Neural cell (in vitro differentiated cells): ENCODE data around the gene CLIP3. TPM values are rescaled to one million over a fixed set of nuclear protein-coding genes. Genes with fewer than 3 reads are reported as not detected.
A peak's percentile ranks its signal among the peaks of the same experiment; 100 is the strongest.

Source experiments
- H2AFZ ChIP-seq: fragments of 200-600, 300-800 bp; sonication (generic), shearing (Covaris generic); 2 replicates; pipeline ENCODE4 v1.6.0; 2014; ENCODE audit warnings: low read depth, mild to moderate bottlenecking, antibody characterized with exemption, low read length, moderate library complexity
- H3F3A ChIP-seq: fragments of 200-600 bp; shearing (Covaris generic); 2 replicates; pipeline ENCODE4 v1.6.1; 2016; ENCODE audit warnings: mild to moderate bottlenecking, moderate library complexity, mixed read lengths, antibody characterized with exemption, low read length; ENCODE audit not compliant: insufficient read depth, poor library complexity, severe bottlenecking
- H3K27ac ChIP-seq: fragments of 200-600, 300-800 bp; sonication (generic), shearing (Covaris generic); 2 replicates; pipeline ENCODE4 v1.5.1; 2014; ENCODE audit warnings: mild to moderate bottlenecking, low read length, moderate library complexity
- H3K27me3 ChIP-seq: fragments of 300-800, 200-600 bp; sonication (generic), shearing (Covaris generic); 2 replicates; pipeline ENCODE4 v1.6.0; 2014; ENCODE audit warnings: mild to moderate bottlenecking, low read depth, low read length, moderate library complexity; ENCODE audit not compliant: insufficient read depth
- H3K36me3 ChIP-seq: fragments of 300-800, 200-600 bp; sonication (generic), shearing (Covaris generic); 2 replicates; pipeline ENCODE4 v1.5.1; 2014; ENCODE audit warnings: mild to moderate bottlenecking, antibody characterized with exemption, low read length, moderate library complexity; ENCODE audit not compliant: insufficient read depth
- H3K4me2 ChIP-seq: fragments of 300-800, 200-600 bp; sonication (generic), shearing (Covaris generic); 2 replicates; pipeline ENCODE4 v1.6.0; 2014; ENCODE audit warnings: mild to moderate bottlenecking, low read length
- H3K4me3 ChIP-seq: fragments of 300-800, 200-600 bp; sonication (generic), shearing (Covaris generic); 2 replicates; pipeline ENCODE4 v1.5.1; 2014; ENCODE audit warnings: mild to moderate bottlenecking, low read length, moderate library complexity
- H3K79me2 ChIP-seq: fragments of 200-600 bp; shearing (Covaris generic); replicated peaks from 2 replicates; pipeline ENCODE4 v1.6.0; 2014; ENCODE audit warnings: mild to moderate bottlenecking, low read length, moderate library complexity; ENCODE audit not compliant: insufficient read depth
- H3K9ac ChIP-seq: fragments of 300-800, 200-600 bp; sonication (generic), shearing (Covaris generic); 2 replicates; pipeline ENCODE4 v1.6.1; 2016; ENCODE audit warnings: mild to moderate bottlenecking, low read length, mixed read lengths
- H3K9me2 ChIP-seq: fragments of 200-600 bp; shearing (Covaris generic); 2 replicates; pipeline ENCODE4 v1.6.1; 2016; ENCODE audit warnings: mild to moderate bottlenecking, low read length, mixed read lengths; ENCODE audit not compliant: insufficient read depth
- H3K9me3 ChIP-seq: fragments of 200-600, 300-800 bp; sonication (generic), shearing (Covaris generic); 2 replicates; pipeline ENCODE4 v1.6.1; 2016; ENCODE audit warnings: mild to moderate bottlenecking, mixed run types, low read length, moderate library complexity, mixed read lengths
- H4K20me1 ChIP-seq: fragments of 200-600 bp; shearing (Covaris generic); 2 replicates; pipeline ENCODE4 v1.6.1; 2016; ENCODE audit warnings: mild to moderate bottlenecking, mixed run types; ENCODE audit not compliant: insufficient read depth
- CTCF ChIP-seq: fragments of 450-650 bp; IDR thresholded peaks from 2 replicates; pipeline ENCODE4 v1.5.1; 2014; ENCODE audit warnings: antibody characterized with exemption, mild to moderate bottlenecking, moderate library complexity; ENCODE audit not compliant: poor library complexity, severe bottlenecking
- EP300 ChIP-seq: fragments of 450-650 bp; conservative IDR thresholded peaks from 2 replicates; pipeline ENCODE4 v1.6.1; 2014; ENCODE audit warnings: antibody characterized with exemption, mild to moderate bottlenecking, moderate library complexity; ENCODE audit not compliant: poor library complexity, severe bottlenecking
- EZH2 ChIP-seq: fragments of 200-600, 300-800 bp; shearing (Covaris generic), sonication (generic); IDR thresholded peaks from 2 replicates; pipeline ENCODE4 v1.6.1; 2014; ENCODE audit warnings: antibody characterized with exemption, low read length, borderline replicate concordance, mild to moderate bottlenecking; ENCODE audit not compliant: insufficient read depth, poor library complexity, severe bottlenecking
- MXI1 ChIP-seq: fragments of 450-650 bp; conservative IDR thresholded peaks from 2 replicates; pipeline ENCODE4 v1.6.1; 2014; ENCODE audit warnings: antibody characterized with exemption, mild to moderate bottlenecking; ENCODE audit not compliant: poor library complexity, severe bottlenecking
- POLR2AphosphoS5 ChIP-seq: IDR thresholded peaks from 2 replicates; pipeline ENCODE4 v1.6.1; 2012
- RAD21 ChIP-seq: fragments of 450-650 bp; conservative IDR thresholded peaks from 2 replicates; pipeline ENCODE4 v1.6.1; 2014; ENCODE audit warnings: antibody characterized with exemption, mild to moderate bottlenecking, moderate library complexity
- REST ChIP-seq: IDR thresholded peaks from 2 replicates; pipeline ENCODE4 v1.6.1; 2012; ENCODE audit warnings: borderline replicate concordance
- SMC3 ChIP-seq: fragments of 450-650 bp; conservative IDR thresholded peaks from 2 replicates; pipeline ENCODE4 v1.6.1; 2014; ENCODE audit warnings: antibody characterized with exemption, mild to moderate bottlenecking, moderate library complexity; ENCODE audit not compliant: poor library complexity
- TAF1 ChIP-seq: IDR thresholded peaks from 2 replicates; pipeline ENCODE4 v1.6.1; 2012; ENCODE audit warnings: low read depth
- polyA plus RNA-seq: library from polyadenylated mRNA; depleted of rRNA; stranded (reverse); fragments of >200 nt; gene quantifications from 2 replicates; pipeline ENCODE4 v1.2.3, GENCODE V29; 2014

Gene CLIP3
- polyA plus RNA-seq, 1 donor from 2014 or later, result 5.6 TPM

- H3K27me3 ChIP-seq, result peaks cover 14% of the 10 kb centered on the region
- no peaks in the 10 kb centered on the region for H3F3A ChIP-seq
- no peaks in the 10 kb centered on the region for H3K9me2 ChIP-seq
- H3K4me3 ChIP-seq, result no peak overlapping the region
- H3K4me2 ChIP-seq, result no peak overlapping the region
- H3K9me3 ChIP-seq, result no peaks in the 10 kb centered on the region
- no peaks in the 10 kb centered on the region for H3K36me3 ChIP-seq
- TF ChIP-seq EP300 (no peak), EZH2 (no peak), POLR2AphosphoS5 (no peak), SMC3 (no peak), TAF1 (no peak), MXI1 (no peak)
- no peak overlapping the region for H3K9ac ChIP-seq
- H2AFZ ChIP-seq, result no peak overlapping the region
- no peak overlapping the region for H3K27ac ChIP-seq
- no peaks in the 10 kb centered on the region for H4K20me1 ChIP-seq
- no peaks in the 10 kb centered on the region for H3K79me2 ChIP-seq
Measured at GRCh38 chr19:35988824-35989223, 43.8 kb downstream of the CLIP3 start.

GRCh38 chr19:35987571-35987896, 45.1 kb downstream of the CLIP3 start:
- H3K79me2 ChIP-seq, result no peaks in the 10 kb centered on the region
- H3K27ac ChIP-seq, result no peak overlapping the region
- no peaks in the 10 kb centered on the region for H3K36me3 ChIP-seq
- H4K20me1 ChIP-seq, result no peaks in the 10 kb centered on the region
- TF ChIP-seq MXI1 (no peak), EZH2 (no peak), EP300 (no peak), TAF1 (no peak), POLR2AphosphoS5 (no peak), CTCF (no peak), RAD21 (no peak), SMC3 (no peak), REST (no peak)
- H3K9me3 ChIP-seq, result no peaks in the 10 kb centered on the region
- H3F3A ChIP-seq, result no peaks in the 10 kb centered on the region
- H3K27me3 ChIP-seq, result peaks cover 14% of the 10 kb centered on the region
- H3K4me2 ChIP-seq, result no peak overlapping the region
- no peak overlapping the region for H2AFZ ChIP-seq
- no peaks in the 10 kb centered on the region for H3K9me2 ChIP-seq
- H3K9ac ChIP-seq, result no peak overlapping the region
- H3K4me3 ChIP-seq, result peak overlapping the region; percentile 67
